ENCODE measurements around the gene ICA1.

Gene ICA1

GRCh38 chr7:8209353-8209752, 52.6 kb downstream of the ICA1 start:
- no peak overlapping the region for H3K4me3 ChIP-seq (replicated peaks; ENCODE audit: low read depth, low read length)
- no peak for TF ChIP-seq CTCF (IDR thresholded peaks at IDR 0.05; ENCODE audit: low read depth, low read length, missing control alignments)
- DNase-seq (ENCODE audit: extremely low read depth, low read depth) = no peak

- no peak overlapping the region for H3K4me3 ChIP-seq (replicated peaks; ENCODE audit: low read depth, low read length)
- TF ChIP-seq CTCF (IDR thresholded peaks at IDR 0.05; ENCODE audit: low read depth, low read length, missing control alignments) = no peak
- DNase-seq (ENCODE audit: extremely low read depth, low read depth) = no peak
These were observed 53.2 kb downstream of the ICA1 start for GRCh38 chr7:8208816-8209215.

GRCh38 chr7:8206956-8207355, 55.0 kb downstream of the ICA1 start:
- TF ChIP-seq CTCF (IDR thresholded peaks at IDR 0.05; ENCODE audit: low read depth, low read length, missing control alignments) = no peak
- no peak for DNase-seq (ENCODE audit: extremely low read depth, low read depth)
- H3K4me3 ChIP-seq (replicated peaks; ENCODE audit: low read depth, low read length) = no peak overlapping the region

GRCh38 chr7:8205537-8205936, 56.4 kb downstream of the ICA1 start:
- no peak for TF ChIP-seq CTCF (IDR thresholded peaks at IDR 0.05; ENCODE audit: low read depth, low read length, missing control alignments)
- H3K4me3 ChIP-seq (replicated peaks; ENCODE audit: low read depth, low read length) = no peak overlapping the region
- no peak for DNase-seq (ENCODE audit: extremely low read depth, low read depth)

GRCh38 chr7:8205031-8205387, 57.0 kb downstream of the ICA1 start:
- no peak overlapping the region for H3K4me3 ChIP-seq (replicated peaks; ENCODE audit: low read depth, low read length)
- TF ChIP-seq CTCF (IDR thresholded peaks at IDR 0.05; ENCODE audit: low read depth, low read length, missing control alignments) = no peak
- peak; percentile 21 for DNase-seq (ENCODE audit: extremely low read depth, low read depth)

- TF ChIP-seq CTCF (IDR thresholded peaks at IDR 0.05; ENCODE audit: low read depth, low read length, missing control alignments) = no peak
- DNase-seq (ENCODE audit: extremely low read depth, low read depth) = no peak
- no peak overlapping the region for H3K4me3 ChIP-seq (replicated peaks; ENCODE audit: low read depth, low read length)
These were observed 57.5 kb downstream of the ICA1 start for GRCh38 chr7:8204339-8205030.

Data from HFF-Myc (cell line).